IgD-negative memory B cell (primary cell): ENCODE results near the gene SETD7. TPM values are rescaled to one million over a fixed set of nuclear protein-coding genes. Genes with fewer than 3 reads are reported as not detected.

Experiments used
- H3K27ac Mint-ChIP-seq, 3 donors: one replicate each; pipeline ENCODE4 v1.8.0; 2020 to 2022; ENCODE audit warnings: mild to moderate bottlenecking in 3 of 3, mixed read lengths in 3 of 3, moderate library complexity in 1 of 3
- H3K27me3 Mint-ChIP-seq: one replicate; pipeline ENCODE4 v1.8.0; 2021; ENCODE audit warnings: mixed read lengths
- H3K36me3 Mint-ChIP-seq: one replicate; pipeline ENCODE4 v1.8.0; 2020; ENCODE audit warnings: mild to moderate bottlenecking, mixed read lengths
- H3K4me1 Mint-ChIP-seq, 3 donors: one replicate each; pipeline ENCODE4 v1.8.0; 2020 to 2022; ENCODE audit warnings: mixed read lengths in 3 of 3, mild to moderate bottlenecking in 1 of 3
- H3K4me3 Mint-ChIP-seq, 4 donors: one replicate each; pipeline ENCODE4 v1.8.0; 2020 to 2022; ENCODE audit warnings: mild to moderate bottlenecking in 4 of 4, mixed read lengths in 4 of 4, moderate library complexity in 3 of 4
- H3K9me3 Mint-ChIP-seq, 3 donors: one replicate each; pipeline ENCODE4 v1.8.0; 2020 to 2021; ENCODE audit warnings: mixed read lengths in 3 of 3, mild to moderate bottlenecking in 1 of 3
- polyA plus RNA-seq: library from polyadenylated mRNA; unstranded; fragments of 300-500 nt; fragmentation: Illumina TruSeq; gene quantifications from one replicate; pipeline ENCODE4 v1.2.3, GENCODE V29; 2021

SETD7 gene
- polyA plus RNA-seq, 1 donor from 2014 or later = 2.0 TPM

- no peak overlapping the region for H3K4me3 Mint-ChIP-seq
- H3K27me3 Mint-ChIP-seq = no peaks in the 10 kb centered on the region
- H3K9me3 Mint-ChIP-seq = no peaks in the 10 kb centered on the region
- H3K4me1 Mint-ChIP-seq = peaks cover 6 to 12% (median 10%) of the 10 kb centered on the region in 3 donors
- H3K36me3 Mint-ChIP-seq = peaks cover 12% of the 10 kb centered on the region
- no peak overlapping the region for H3K27ac Mint-ChIP-seq
Measured at GRCh38 chr4:139524062-139524631, 31.9 kb downstream of the SETD7 start.

DNA sequence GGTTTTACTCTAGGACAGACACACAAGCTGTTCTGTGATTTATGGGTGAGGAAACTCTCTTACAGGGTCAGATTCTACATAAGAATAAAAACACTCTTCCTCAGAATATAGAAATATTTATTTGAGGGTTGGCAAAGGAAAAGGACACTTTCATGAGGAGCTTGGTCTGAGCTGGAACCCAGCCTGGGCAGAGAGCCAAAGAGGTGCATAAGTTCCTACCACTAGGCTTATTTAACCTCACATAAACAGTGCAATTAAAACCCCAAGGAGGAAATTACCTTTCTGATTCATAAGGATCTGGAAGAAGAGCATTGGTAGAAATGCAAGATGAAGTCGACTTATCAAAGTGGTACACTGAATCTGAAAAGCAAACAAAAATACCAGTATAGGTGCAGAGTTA, 32.9 kb downstream of the SETD7 start:
- Mint-ChIP-seq H3K9me3 (no peaks in the 10 kb centered on the region), H3K4me1 (peaks cover 6 to 12% (median 10%) of the 10 kb centered on the region in 3 donors), H3K36me3 (peaks cover 14% of the 10 kb centered on the region), H3K27ac (no peak overlapping the region), H3K27me3 (no peaks in the 10 kb centered on the region), H3K4me3 (no peak overlapping the region)

DNA sequence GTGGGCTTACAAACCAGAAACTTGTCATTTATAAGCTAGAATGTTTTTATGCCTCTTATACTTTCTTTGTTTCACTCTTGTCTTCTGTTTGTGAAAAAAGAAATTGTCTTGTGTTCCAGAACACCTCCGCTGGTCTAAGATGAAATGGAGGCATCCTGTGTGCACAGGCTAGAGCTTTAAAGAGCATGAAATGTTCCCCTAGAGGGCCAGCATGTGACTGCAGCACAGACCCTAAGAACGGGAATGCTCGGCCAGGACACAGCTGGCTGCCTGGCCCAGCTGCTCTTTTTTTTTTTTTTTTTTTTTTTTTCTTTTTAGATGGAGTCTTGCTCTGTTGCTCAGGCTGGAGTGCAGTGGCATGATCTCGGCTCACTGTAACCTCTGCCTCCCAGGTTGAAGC, 33.6 kb downstream of the SETD7 start:
- no peak overlapping the region for H3K4me3 Mint-ChIP-seq
- H3K4me1 Mint-ChIP-seq = peaks cover 6 to 12% (median 10%) of the 10 kb centered on the region in 3 donors
- H3K27ac Mint-ChIP-seq = no peak overlapping the region
- H3K27me3 Mint-ChIP-seq = no peaks in the 10 kb centered on the region
- peaks cover 17% of the 10 kb centered on the region for H3K36me3 Mint-ChIP-seq
- no peaks in the 10 kb centered on the region for H3K9me3 Mint-ChIP-seq

DNA sequence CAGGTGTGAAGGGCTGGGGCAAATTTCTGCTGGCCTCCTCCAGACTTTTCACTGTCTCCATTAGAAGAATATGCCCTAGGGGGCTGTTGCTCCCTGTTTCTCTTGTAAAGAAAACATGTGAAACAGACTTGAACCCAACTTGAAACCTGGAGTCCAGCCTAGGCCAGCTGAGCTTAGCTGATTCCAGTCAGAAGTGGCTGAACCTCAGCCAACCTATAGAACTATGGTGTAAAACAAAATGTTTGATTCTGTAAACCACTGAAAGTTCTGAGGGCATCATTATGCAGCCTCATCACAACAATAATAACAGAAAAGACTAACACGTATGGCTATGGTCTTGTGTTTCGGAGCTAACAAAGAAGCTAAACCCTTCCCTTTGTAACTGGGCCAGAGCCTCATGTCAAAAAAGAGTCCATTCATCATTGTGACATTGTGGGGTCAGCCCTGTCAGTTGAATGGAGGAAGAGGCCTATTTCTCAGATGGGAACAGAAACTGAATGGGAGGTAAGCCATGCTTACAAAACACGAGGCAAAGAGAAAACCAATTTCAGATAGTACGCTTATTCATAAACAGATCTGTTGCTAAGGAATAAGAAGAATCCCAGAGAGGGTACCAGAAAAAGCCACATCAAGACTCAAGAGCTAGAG, 34.1 kb downstream of the SETD7 start:
- Mint-ChIP-seq H3K27me3 (no peaks in the 10 kb centered on the region), H3K36me3 (peaks cover 18% of the 10 kb centered on the region)

GRCh38 chr4:139515531-139515958, 40.5 kb downstream of the SETD7 start:
- Mint-ChIP-seq H3K36me3 (peaks cover 12% of the 10 kb centered on the region), H3K27ac (no peak overlapping the region), H3K4me1 (no peaks in the 10 kb centered on the region), H3K9me3 (no peaks in the 10 kb centered on the region), H3K4me3 (no peak overlapping the region), H3K27me3 (no peaks in the 10 kb centered on the region)

More for the DNA sequence above, 34.1 kb downstream of the SETD7 start:
- Mint-ChIP-seq H3K27ac (no peak overlapping the region), H3K4me1 (peaks cover 6 to 12% (median 10%) of the 10 kb centered on the region in 3 donors), H3K4me3 (peak overlapping the region in 1 of 4 donors; percentile 33), H3K9me3 (no peaks in the 10 kb centered on the region)

- no peaks in the 10 kb centered on the region for H3K9me3 Mint-ChIP-seq
- peaks cover 12% of the 10 kb centered on the region for H3K36me3 Mint-ChIP-seq
- H3K4me1 Mint-ChIP-seq = no peaks in the 10 kb centered on the region
- no peak overlapping the region for H3K27ac Mint-ChIP-seq
- no peak overlapping the region for H3K4me3 Mint-ChIP-seq
- no peaks in the 10 kb centered on the region for H3K27me3 Mint-ChIP-seq
Measured at GRCh38 chr4:139514382-139515059, 41.5 kb downstream of the SETD7 start.

GRCh38 chr4:139511320-139511719, 44.7 kb downstream of the SETD7 start:
- H3K9me3 Mint-ChIP-seq = no peaks in the 10 kb centered on the region
- no peak overlapping the region for H3K27ac Mint-ChIP-seq
- no peak overlapping the region for H3K4me3 Mint-ChIP-seq
- H3K36me3 Mint-ChIP-seq = peaks cover 5% of the 10 kb centered on the region
- H3K27me3 Mint-ChIP-seq = no peaks in the 10 kb centered on the region
- peaks cover 0 to 2% (median 0%) of the 10 kb centered on the region in 3 donors for H3K4me1 Mint-ChIP-seq

- Mint-ChIP-seq H3K9me3 (no peaks in the 10 kb centered on the region), H3K4me3 (no peak overlapping the region), H3K36me3 (peaks cover 2% of the 10 kb centered on the region), H3K4me1 (peaks cover 0 to 2% (median 0%) of the 10 kb centered on the region in 3 donors), H3K27ac (peak overlapping the region in 1 of 3 donors; percentile 39), H3K27me3 (no peaks in the 10 kb centered on the region)
Measured at GRCh38 chr4:139509727-139510410, 46.1 kb downstream of the SETD7 start.

DNA sequence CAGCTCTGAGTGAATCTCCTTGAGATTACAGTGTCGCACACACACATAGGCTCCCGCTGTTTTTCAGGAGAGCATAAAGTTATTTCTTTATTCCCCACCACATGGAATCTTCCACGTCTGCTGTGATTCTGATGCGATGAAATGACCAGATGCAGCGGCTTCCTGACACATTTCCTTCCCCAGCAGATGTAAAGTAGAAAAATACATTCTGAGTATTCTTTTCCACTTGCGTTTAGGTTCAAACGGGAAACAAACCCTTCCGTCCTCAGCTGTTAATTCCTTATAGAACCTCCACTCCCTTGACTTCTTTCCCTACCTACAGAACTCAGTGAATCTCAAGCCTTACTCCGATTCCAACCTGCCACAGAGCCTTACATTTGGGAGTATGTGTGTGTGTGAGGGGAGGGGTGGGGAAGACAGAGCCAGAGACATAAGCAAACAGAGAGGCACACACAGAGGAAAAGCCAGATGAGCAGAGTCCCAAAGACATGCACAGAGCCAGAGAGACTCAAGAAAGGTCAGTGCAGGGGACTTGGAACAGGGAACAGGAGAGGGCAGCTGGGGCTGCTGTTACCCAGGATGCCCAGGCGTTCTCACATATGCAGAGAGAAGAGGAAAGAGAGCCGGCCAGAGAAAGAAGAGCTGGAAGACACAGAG, 47.3 kb downstream of the SETD7 start:
- Mint-ChIP-seq H3K9me3 (peaks cover 0 to 7% (median 2%) of the 10 kb centered on the region in 3 donors), H3K4me1 (peaks cover 0 to 2% (median 0%) of the 10 kb centered on the region in 3 donors), H3K27me3 (no peaks in the 10 kb centered on the region), H3K27ac (no peak overlapping the region), H3K36me3 (peaks cover 8% of the 10 kb centered on the region), H3K4me3 (no peak overlapping the region)

- Mint-ChIP-seq H3K4me3 (no peak overlapping the region), H3K9me3 (peaks cover 0 to 8% (median 2%) of the 10 kb centered on the region in 3 donors), H3K36me3 (peaks cover 8% of the 10 kb centered on the region), H3K27ac (no peak overlapping the region), H3K27me3 (no peaks in the 10 kb centered on the region), H3K4me1 (peaks cover 0 to 2% (median 0%) of the 10 kb centered on the region in 3 donors)
Measured at GRCh38 chr4:139506774-139507173, 49.2 kb downstream of the SETD7 start.

GRCh38 chr4:139503622-139504166, 52.3 kb downstream of the SETD7 start:
- no peak overlapping the region for H3K4me3 Mint-ChIP-seq
- peaks cover 0 to under 1% (median 0%) of the 10 kb centered on the region in 3 donors for H3K4me1 Mint-ChIP-seq
- no peaks in the 10 kb centered on the region for H3K27me3 Mint-ChIP-seq
- no peak overlapping the region for H3K27ac Mint-ChIP-seq
- H3K36me3 Mint-ChIP-seq = peaks cover 8% of the 10 kb centered on the region
- H3K9me3 Mint-ChIP-seq = peaks cover 0 to 8% (median 2%) of the 10 kb centered on the region in 3 donors

GRCh38 chr4:139501927-139502899, 53.8 kb downstream of the SETD7 start:
- Mint-ChIP-seq H3K27me3 (no peaks in the 10 kb centered on the region), H3K9me3 (peaks cover 0 to 8% (median 2%) of the 10 kb centered on the region in 3 donors)

DNA sequence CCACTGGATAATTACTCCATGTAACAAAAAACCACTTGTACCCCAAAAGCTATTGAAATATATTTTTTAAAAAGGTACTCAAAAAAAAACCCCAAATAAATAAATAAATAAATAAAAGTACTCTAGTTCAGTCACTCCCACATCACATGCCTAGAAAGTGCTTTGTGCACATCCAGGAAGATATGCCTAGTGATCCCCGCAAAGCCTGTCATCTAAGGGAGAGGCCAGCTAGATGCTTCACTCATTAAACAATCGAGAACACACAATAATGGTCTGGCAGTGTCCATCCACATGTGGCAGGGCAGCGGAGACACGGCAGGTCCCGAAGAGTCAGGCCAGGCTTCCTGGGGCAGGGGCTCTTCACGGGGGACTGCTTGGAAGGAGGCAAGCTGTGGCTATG, 54.5 kb downstream of the SETD7 start:
- peak overlapping the region in 1 of 3 donors; percentile 36 for H3K27ac Mint-ChIP-seq

More at GRCh38 chr4:139501927-139502899, 53.8 kb downstream of the SETD7 start:
- H3K36me3 Mint-ChIP-seq = peaks cover 8% of the 10 kb centered on the region
- no peaks in the 10 kb centered on the region for H3K4me1 Mint-ChIP-seq
- H3K4me3 Mint-ChIP-seq = no peak overlapping the region
- H3K27ac Mint-ChIP-seq = peak overlapping the region in 1 of 3 donors; percentile 36

More for the DNA sequence above, 54.5 kb downstream of the SETD7 start:
- Mint-ChIP-seq H3K4me3 (no peak overlapping the region), H3K9me3 (peaks cover 0 to 8% (median 2%) of the 10 kb centered on the region in 3 donors), H3K27me3 (no peaks in the 10 kb centered on the region), H3K36me3 (peaks cover 8% of the 10 kb centered on the region), H3K4me1 (no peaks in the 10 kb centered on the region)
